ENCODE measurements around the gene MAN2B2. TPM values are rescaled to one million over a fixed set of nuclear protein-coding genes. Genes with fewer than 3 reads are reported as not detected.
"Not testable (repeated sequence)": the region's sequence is repeated elsewhere in the genome, so short reads cannot be mapped to it uniquely, and the experiment has no call there.

The MAN2B2 gene
- total RNA-seq, 4 donors from 2014 or later, result 21.2 to 33.3 (median 27.2) TPM

DNA sequence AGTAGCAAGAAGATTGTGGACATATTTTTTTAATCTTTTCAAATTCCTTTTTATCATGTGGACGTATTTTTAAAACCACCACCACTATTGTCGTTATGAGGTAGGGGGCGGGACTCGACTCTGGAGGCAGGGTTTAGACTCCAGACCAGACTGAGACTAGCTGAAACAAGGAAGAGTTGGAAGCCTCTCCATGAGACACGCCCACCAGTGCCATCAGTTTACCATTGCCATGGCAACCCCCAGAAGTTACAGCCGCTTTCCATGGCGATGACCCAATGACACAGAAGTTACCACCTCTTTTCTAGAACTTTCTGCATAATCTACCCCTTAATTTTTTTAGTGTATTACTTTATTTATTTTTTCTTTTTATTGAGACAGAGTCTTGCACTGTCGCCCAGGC is 74.2 kb downstream of the MAN2B2 start:
- DNase-seq (ENCODE audit: low spot score), result no peak
- no peak for ATAC-seq (ENCODE audit: low FRiP score)
- TF ChIP-seq, protein P1, sequence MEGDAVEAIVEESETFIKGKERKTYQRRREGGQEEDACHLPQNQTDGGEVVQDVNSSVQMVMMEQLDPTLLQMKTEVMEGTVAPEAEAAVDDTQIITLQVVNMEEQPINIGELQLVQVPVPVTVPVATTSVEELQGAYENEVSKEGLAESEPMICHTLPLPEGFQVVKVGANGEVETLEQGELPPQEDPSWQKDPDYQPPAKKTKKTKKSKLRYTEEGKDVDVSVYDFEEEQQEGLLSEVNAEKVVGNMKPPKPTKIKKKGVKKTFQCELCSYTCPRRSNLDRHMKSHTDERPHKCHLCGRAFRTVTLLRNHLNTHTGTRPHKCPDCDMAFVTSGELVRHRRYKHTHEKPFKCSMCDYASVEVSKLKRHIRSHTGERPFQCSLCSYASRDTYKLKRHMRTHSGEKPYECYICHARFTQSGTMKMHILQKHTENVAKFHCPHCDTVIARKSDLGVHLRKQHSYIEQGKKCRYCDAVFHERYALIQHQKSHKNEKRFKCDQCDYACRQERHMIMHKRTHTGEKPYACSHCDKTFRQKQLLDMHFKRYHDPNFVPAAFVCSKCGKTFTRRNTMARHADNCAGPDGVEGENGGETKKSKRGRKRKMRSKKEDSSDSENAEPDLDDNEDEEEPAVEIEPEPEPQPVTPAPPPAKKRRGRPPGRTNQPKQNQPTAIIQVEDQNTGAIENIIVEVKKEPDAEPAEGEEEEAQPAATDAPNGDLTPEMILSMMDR (IDR thresholded peaks at IDR 0.05), result no peak

DNA sequence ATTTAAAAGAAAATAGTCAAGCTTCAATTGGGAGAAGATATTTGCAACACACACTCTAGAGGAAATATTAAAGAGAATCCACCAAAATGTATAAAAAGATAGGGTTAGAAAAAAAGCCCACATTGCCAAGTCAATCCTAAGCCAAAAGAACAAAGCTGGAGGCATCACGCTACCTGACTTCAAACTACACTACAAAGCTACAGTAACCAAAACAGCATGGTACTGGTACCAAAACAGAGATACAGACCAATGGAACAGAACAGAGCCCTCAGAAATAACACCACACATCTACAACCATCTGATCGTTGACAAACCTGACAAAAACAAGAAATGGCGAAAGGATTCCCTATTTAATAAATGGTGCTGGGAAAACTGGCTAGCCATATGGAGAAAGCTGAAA is 79.2 kb downstream of the MAN2B2 start:
- not testable (repeated sequence) for DNase-seq (ENCODE audit: low spot score); ATAC-seq (ENCODE audit: low FRiP score)

DNA sequence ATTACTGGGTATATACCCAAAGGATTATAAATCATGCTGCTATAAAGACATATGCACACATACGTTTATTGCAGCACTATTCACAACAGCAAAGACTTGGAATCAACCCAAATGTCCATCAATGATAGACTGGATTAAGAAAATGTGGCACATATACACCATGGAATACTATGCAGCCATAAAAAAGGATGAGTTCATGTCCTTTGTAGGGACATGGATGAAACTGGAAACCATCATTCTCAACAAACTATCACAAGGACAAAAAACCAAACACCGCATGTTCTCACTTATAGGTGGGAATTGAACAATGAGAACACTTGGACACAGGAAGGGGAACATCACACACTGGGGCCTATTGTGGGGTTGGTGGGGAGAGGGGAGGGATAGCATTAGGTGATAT is 80.3 kb downstream of the MAN2B2 start:
- not testable (repeated sequence) for ATAC-seq (ENCODE audit: low FRiP score); DNase-seq (ENCODE audit: low spot score)

DNA sequence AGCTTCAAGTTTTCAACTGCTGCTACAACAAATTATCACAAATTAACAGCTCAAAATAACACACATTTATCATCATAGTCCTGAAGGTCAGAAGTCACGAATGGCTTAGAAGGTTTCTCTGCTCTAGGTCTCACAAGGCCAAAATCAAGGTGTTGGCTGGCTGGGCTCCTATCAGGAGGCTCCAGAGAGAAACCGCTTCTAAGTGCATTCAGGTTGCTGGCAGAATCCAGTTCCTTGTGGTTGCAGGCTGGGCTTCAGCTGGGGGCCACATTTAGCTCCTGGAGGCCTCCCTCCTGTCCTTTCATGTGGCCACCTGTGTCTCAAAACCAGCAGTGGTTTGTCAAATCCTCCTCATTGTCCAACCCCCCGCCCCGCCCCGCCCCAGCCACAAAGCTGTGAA is 80.9 kb downstream of the MAN2B2 start:
- ATAC-seq (ENCODE audit: low FRiP score), result no peak
- TF ChIP-seq, protein P1 (IDR thresholded peaks at IDR 0.05), result no peak
- no peak for DNase-seq (ENCODE audit: low spot score)

DNA sequence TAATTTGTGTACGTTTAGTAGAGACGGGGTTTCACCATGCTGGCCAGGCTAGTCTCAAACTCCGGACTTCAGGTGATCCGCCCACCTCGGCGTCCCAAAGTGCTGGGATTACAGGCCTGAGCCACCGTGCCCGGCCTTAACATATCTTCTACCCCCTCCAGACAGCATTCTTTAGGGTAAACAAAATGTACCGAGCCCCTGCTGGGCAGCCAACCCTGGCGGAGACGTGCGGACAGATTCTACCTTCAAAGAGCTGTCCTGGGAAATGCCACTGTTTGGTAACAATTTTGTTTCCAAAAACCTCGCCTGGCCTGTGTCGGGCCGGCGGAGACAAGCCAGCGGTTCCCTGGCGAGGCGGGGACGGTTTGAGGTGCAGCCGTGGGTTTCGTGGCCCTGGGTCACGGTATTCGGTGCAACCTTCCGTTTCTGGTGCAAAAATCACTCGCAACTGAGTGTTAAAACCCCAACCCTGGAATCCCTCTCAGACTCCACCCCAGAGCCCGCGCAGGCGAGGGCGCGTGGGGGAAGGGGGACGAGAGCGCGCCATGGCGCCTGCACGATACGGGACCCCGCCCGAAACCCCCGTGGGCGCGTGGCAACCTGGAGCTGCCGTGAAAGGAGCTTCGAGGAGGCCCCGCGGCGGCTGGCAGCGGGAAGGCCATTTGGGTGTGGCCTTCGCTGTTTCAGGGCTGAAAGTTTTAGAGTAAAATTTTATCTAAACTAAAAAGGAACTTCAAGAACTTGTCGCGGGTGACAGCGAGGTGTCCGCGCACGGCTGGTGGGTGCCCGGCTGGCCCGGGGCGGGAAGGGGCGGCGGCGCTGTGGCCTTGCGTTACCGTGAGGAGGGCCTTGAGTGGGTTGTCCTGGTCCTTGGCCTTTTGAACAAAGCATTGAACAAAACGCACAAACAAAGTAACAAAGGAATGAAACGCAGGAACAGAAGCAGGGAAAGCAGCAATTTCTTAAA is 82.5 kb downstream of the MAN2B2 start:
- no peak for DNase-seq (ENCODE audit: low spot score)
- ATAC-seq (ENCODE audit: low FRiP score), result no peak
- TF ChIP-seq, protein P1 (IDR thresholded peaks at IDR 0.05), result no peak

DNA sequence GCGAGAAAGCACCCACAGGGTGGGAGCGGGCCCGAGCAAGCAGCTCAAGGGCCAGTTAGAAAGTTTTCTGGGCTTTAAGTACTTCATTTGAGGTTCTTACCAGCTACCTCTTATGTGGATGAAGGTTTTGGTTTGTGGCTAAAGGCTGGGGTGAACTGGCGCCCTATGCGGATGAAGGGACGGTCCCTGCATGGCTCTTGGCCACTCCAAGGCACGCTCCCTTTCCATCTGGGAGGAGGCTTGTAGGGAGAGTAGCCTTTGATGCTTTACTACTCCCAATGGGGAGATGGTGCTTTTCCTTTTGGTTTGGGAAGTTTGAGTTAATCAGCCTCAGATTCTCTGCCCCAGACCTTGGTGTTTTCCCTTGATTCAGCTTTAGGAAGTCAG is 83.2 kb downstream of the MAN2B2 start:
- DNase-seq (ENCODE audit: low spot score) (no peak), ATAC-seq (ENCODE audit: low FRiP score) (no peak)
- TF ChIP-seq, protein P1 (IDR thresholded peaks at IDR 0.05), result no peak

DNA sequence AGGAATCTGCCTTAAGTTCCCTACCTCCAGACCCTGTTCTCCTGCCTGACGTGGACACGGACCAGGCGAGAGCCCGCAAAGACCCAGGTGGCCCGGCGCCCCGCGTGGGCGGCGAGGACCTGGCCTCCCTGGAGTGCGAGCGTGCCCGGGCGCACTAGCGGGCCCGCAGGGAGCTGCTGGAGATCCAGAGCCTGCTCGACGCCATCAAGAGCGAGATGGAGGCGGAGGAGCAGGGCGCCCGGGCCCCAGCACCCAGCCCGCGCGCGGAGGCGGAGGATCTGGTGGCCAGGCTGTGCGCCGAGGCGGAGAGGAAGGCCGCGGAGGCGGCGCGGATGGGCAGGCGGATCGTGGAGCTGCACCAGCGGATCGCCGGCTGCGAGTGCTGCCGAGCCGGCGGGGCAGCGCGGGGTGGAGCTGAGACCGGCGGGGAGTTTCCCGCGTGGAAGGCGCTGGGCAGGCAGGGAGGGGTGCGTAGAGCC is 83.6 kb downstream of the MAN2B2 start:
- DNase-seq (ENCODE audit: low spot score) (no peak), ATAC-seq (ENCODE audit: low FRiP score) (peak; percentile 71)
- TF ChIP-seq, protein P1 (IDR thresholded peaks at IDR 0.05), result no peak

DNA sequence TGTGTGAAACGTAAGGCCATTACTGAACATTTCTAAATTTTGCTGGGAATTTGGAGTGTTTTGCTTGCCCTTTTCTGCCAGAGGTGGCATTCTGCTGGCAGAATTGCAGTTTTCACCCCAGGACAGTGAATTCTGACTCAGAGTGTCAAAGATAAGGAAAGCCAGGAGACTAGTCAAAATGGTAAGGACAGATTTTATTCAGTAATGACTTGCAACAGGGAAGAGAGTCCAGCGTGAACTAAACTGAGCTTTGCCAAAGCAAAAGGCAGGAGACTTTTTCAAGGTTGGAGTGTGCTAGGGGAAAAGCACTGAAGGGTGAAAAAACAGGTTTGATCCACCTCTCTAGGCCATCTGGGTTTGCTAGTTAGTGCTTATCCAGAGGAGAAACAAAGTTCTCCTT is 84.9 kb downstream of the MAN2B2 start:
- TF ChIP-seq, protein P1 (IDR thresholded peaks at IDR 0.05), result no peak
- DNase-seq (ENCODE audit: low spot score) (no peak), ATAC-seq (ENCODE audit: low FRiP score) (no peak)
